ENCODE results near the gene OMP. TPM values are rescaled to one million over a fixed set of nuclear protein-coding genes. Genes with fewer than 3 reads are reported as not detected.

OMP gene
- total RNA-seq, 4 donors from 2014 or later = 1.1 TPM; not detected in 3

GRCh38 chr11:77082838-77083565, 19.6 kb upstream of the OMP start:
- no peak for TF ChIP-seq CTCF (IDR thresholded peaks at IDR 0.05)
- no peak for TF ChIP-seq POLR2A (IDR thresholded peaks at IDR 0.05)
- peak overlapping the region in 1 of 4 donors; percentile 2 for H3K4me3 ChIP-seq
- WGBS, 2 donors = 63 to 93% methylated on average over 2 to 8 of the region's 15 CpGs
- H3K36me3 ChIP-seq = peaks cover 0 to 5% (median 0%) of the 10 kb centered on the region in 3 donors
- no peaks in the 10 kb centered on the region for H3K9me3 ChIP-seq
- H3K4me1 ChIP-seq = peaks cover 13 to 44% (median 14%) of the 10 kb centered on the region in 3 donors
- peak overlapping the region; percentile 9 to 78 (median 54) for H3K27ac ChIP-seq
- DNase-seq = no peak
- no peaks in the 10 kb centered on the region for H3K27me3 ChIP-seq
- intact Hi-C loops (cut with DNase I) = no loop called here

GRCh38 chr11:77083566-77084245, 18.9 kb upstream of the OMP start:
- TF ChIP-seq POLR2A (IDR thresholded peaks at IDR 0.05) (no peak), CTCF (IDR thresholded peaks at IDR 0.05) (no peak)
- Histone ChIP-seq H3K4me3 (no peak overlapping the region), H3K36me3 (peaks cover 0 to 5% (median 0%) of the 10 kb centered on the region in 3 donors), H3K9me3 (no peaks in the 10 kb centered on the region), H3K4me1 (peaks cover 17 to 51% (median 19%) of the 10 kb centered on the region in 3 donors), H3K27me3 (no peaks in the 10 kb centered on the region), H3K27ac (peak overlapping the region in 2 of 4 donors; percentile 64 to 78)
- WGBS, 2 donors = 75 to 83% methylated on average over 3 to 4 of the region's 12 CpGs
- no peak for DNase-seq
- intact Hi-C loops (cut with DNase I) = no loop called here

- H3K27me3 ChIP-seq = no peaks in the 10 kb centered on the region
- H3K4me1 ChIP-seq = peaks cover 19 to 61% (median 23%) of the 10 kb centered on the region in 3 donors
- H3K4me3 ChIP-seq = no peak overlapping the region
- DNase-seq = no peak
- peaks cover 0 to 5% (median 0%) of the 10 kb centered on the region in 3 donors for H3K36me3 ChIP-seq
- TF ChIP-seq CTCF (IDR thresholded peaks at IDR 0.05) (no peak), POLR2A (IDR thresholded peaks at IDR 0.05) (no peak)
- intact Hi-C loops (cut with DNase I) = no loop called here
- H3K27ac ChIP-seq = no peak overlapping the region
- H3K9me3 ChIP-seq = no peaks in the 10 kb centered on the region
- 57 to 87% methylated on average over 1 to 6 of the region's 25 CpGs for WGBS, 2 donors
These were observed 18.0 kb upstream of the OMP start for GRCh38 chr11:77084581-77085191.

- peaks cover 0 to 5% (median 0%) of the 10 kb centered on the region in 3 donors for H3K36me3 ChIP-seq
- intact Hi-C loops (cut with DNase I) = no loop called here
These were observed 17.0 kb upstream of the OMP start for GRCh38 chr11:77085652-77086051.

More at GRCh38 chr11:77085652-77086051, 17.0 kb upstream of the OMP start:
- WGBS, 2 donors = 85 to 100% methylated on average over 1 to 3 of the region's 6 CpGs
- no peak overlapping the region for H3K27ac ChIP-seq
- H3K27me3 ChIP-seq = no peaks in the 10 kb centered on the region
- peaks cover 21 to 71% (median 23%) of the 10 kb centered on the region in 3 donors for H3K4me1 ChIP-seq
- no peaks in the 10 kb centered on the region for H3K9me3 ChIP-seq
- DNase-seq = no peak
- H3K4me3 ChIP-seq = no peak overlapping the region
- TF ChIP-seq CTCF (IDR thresholded peaks at IDR 0.05) (no peak), POLR2A (IDR thresholded peaks at IDR 0.05) (no peak)

All from esophagus squamous epithelium (tissue), 5 donors.